ENCODE measurements around the gene FKBP2.

Gene FKBP2

DNA sequence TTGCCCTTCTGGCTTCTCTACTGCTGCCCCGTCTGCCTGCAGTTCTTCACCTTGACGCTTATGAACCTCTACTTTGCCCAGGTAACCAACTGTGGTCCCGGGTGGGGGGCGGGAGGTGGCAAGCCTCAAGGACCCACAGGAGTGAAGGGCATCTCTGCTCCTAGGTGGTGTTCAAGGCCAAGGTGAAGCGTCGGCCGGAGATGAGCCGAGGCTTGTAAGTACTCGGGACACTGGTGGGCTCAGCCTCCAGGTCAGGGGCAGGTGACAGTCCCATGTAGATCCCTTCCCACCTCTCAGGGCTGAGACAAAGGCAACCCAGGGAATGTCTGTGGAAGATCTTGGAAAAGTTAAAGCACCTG, 45.9 kb downstream of the FKBP2 start:
- no peak for DNase-seq

- no peak for DNase-seq
Observed at GRCh38 chr11:64287676-64288352, 46.9 kb downstream of the FKBP2 start.

DNA sequence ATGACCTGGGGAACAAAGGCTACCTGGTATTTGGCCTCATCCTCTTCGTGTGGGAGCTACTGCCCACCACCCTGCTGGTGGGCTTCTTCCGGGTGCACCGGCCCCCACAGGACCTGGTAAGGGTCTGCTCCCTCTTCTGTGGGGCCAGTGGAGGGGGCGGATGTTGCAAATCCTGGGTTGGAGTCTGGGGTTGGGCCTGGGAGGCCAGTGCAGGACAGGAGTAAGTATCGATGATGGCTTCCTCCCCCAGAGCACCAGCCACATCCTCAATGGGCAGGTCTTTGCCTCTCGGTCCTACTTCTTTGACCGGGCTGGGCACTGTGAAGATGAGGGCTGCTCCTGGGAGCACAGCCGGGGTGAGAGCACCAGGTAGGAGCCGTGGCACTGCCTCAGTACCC, 47.5 kb downstream of the FKBP2 start:
- no peak for DNase-seq

GRCh38 chr11:64289002-64289564, 48.2 kb downstream of the FKBP2 start:
- DNase-seq: no peak

DNA sequence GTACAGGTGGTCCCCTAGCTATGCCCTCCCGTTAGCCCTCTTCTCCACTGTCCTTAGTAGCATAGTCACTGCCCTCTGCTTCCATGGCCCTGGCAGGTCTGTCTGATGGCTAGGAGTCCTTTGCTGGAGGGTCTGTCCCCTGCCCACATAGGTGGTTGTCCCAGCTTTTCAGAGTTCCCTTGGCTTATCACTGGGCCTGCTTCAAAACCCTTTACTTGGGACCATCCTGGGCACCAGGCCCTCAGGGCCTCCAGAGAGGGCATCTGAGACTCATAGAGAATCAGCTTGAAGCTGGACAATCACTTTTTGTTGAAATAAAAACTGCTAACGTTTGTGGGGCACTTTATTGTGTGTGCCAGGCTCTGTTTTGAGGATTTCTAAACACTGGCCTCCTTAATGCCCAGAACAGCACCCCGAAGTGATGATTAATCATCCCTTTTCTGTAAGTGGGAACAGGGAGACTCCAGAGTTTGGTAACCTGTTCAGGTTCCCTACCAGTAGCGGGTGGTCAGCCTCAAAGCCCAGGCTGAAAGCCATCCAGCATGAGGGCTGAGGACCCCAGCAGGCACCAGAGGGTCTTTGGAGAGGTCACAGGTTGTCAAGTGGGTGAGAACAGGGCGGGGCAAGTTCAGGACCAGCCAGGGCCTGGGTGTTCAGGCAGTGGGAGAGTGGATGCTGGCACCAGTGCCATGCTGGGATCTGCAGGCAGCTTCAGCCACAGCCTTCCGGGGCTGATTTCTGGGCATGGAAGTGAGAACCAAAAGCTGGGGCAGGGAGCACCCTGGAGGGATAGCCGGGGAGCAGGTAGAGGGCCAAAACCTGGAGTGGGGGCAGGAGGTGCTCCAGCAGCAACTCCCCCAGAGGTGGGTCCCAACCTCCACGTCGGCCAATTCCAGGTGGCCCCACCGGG, 49.7 kb downstream of the FKBP2 start:
- no peak for DNase-seq

- no peak for DNase-seq
Observed at GRCh38 chr11:64291262-64291751, 50.4 kb downstream of the FKBP2 start, which contains the start of gene KCNK4. Gene KCNK4 (plus strand): TSS chr11:64291302. CDS start chr11:64293019, 1,717 bp downstream.

GRCh38 chr11:64291752-64292459, 51.0 kb downstream of the FKBP2 start:
- no peak for DNase-seq

GRCh38 chr11:64292460-64293254, 51.8 kb downstream of the FKBP2 start:
- DNase-seq: no peak

All from hematopoietic multipotent progenitor cell treated with erythropoietin and hydrocortisone succinate and interleukin-3 and kit ligand, for 6 days (in vitro differentiated cells).